AG09309 (cell line): ENCODE results near the gene FAIM2.

Source experiments
- DNase-seq: peaks from one replicate; pipeline ENCODE4 v3.0.0-alpha.2; 2010; ENCODE audit warnings: low read depth
- H3K4me3 ChIP-seq: 2 replicates; pipeline ENCODE4 v1.5.1; 2011; ENCODE audit warnings: mild to moderate bottlenecking, low read depth, low read length, moderate library complexity; ENCODE audit not compliant: control insufficient read depth
- TF ChIP-seq, protein P1 (sequence below): IDR thresholded peaks from 2 replicates; pipeline ENCODE4 v1.5.1; 2011; ENCODE audit warnings: mild to moderate bottlenecking, low read depth, low read length, inconsistent platforms; ENCODE audit not compliant: insufficient read depth, control insufficient read depth; ENCODE audit errors: missing control alignments

FAIM2 gene

DNA sequence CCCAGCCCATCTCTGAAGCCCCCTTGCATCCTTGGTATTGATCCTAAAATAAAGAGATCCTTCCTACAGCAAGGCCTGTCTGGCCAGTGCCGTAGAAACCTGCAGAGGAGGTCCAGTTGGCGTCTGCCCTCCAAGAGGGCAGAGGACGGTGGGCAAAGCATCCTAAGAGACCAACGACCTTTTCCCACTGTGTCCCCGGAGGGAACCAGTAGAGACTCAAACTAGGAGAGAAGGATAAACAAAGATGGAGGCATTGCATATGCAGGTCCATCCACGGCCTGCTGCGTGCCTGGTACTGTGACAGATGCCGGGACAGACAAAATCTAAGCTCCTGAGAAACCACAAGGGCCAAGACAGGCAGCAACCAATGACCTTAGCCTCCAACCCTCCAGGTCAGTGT, 79.3 kb downstream of the FAIM2 start:
- H3K4me3 ChIP-seq, result no peak overlapping the region
- TF ChIP-seq, protein P1, sequence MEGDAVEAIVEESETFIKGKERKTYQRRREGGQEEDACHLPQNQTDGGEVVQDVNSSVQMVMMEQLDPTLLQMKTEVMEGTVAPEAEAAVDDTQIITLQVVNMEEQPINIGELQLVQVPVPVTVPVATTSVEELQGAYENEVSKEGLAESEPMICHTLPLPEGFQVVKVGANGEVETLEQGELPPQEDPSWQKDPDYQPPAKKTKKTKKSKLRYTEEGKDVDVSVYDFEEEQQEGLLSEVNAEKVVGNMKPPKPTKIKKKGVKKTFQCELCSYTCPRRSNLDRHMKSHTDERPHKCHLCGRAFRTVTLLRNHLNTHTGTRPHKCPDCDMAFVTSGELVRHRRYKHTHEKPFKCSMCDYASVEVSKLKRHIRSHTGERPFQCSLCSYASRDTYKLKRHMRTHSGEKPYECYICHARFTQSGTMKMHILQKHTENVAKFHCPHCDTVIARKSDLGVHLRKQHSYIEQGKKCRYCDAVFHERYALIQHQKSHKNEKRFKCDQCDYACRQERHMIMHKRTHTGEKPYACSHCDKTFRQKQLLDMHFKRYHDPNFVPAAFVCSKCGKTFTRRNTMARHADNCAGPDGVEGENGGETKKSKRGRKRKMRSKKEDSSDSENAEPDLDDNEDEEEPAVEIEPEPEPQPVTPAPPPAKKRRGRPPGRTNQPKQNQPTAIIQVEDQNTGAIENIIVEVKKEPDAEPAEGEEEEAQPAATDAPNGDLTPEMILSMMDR, result no peak
- DNase-seq, result no peak

DNA sequence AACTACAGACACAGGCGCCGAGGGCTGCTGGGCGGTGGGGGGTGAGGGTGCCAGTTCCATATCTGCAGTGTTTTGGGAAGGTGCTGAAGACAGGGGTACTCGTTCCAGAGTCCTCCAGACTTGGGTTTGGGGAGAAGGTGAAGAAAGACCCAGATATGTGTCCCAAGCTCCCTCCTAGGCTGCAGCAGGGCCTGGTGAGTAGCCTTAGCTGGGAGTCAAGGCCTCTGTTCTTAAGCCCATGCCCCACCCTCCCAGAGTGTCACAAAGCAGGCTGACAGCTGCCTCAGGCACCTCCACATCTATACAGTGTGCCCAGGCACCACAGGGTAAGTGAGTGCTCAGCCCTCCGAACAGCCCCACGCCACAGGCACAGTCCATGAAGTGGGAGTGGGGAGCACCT, 79.7 kb downstream of the FAIM2 start:
- no peak for DNase-seq
- TF ChIP-seq, protein P1, result no peak
- H3K4me3 ChIP-seq, result no peak overlapping the region

DNA sequence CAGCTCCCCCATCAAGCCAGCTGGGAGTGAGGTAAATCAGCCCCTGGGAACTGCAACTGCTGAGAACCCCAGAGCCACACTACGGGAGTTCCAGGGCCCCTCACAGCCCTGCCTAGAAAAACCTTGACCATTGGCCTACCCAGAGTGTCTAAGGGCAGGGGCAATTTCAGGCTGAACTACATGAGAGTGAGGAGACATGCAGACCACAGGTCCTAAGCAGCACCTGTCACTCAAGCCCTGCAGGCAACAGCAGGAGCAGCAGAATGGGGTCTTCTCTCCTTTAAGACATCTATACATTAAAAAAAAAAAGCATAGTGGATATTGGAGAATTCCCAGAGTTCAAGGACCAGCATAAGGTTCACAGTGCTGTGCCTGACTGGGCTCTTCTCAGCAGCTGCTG, 80.3 kb downstream of the FAIM2 start:
- no peak overlapping the region for H3K4me3 ChIP-seq
- TF ChIP-seq, protein P1, result no peak
- DNase-seq, result no peak

DNA sequence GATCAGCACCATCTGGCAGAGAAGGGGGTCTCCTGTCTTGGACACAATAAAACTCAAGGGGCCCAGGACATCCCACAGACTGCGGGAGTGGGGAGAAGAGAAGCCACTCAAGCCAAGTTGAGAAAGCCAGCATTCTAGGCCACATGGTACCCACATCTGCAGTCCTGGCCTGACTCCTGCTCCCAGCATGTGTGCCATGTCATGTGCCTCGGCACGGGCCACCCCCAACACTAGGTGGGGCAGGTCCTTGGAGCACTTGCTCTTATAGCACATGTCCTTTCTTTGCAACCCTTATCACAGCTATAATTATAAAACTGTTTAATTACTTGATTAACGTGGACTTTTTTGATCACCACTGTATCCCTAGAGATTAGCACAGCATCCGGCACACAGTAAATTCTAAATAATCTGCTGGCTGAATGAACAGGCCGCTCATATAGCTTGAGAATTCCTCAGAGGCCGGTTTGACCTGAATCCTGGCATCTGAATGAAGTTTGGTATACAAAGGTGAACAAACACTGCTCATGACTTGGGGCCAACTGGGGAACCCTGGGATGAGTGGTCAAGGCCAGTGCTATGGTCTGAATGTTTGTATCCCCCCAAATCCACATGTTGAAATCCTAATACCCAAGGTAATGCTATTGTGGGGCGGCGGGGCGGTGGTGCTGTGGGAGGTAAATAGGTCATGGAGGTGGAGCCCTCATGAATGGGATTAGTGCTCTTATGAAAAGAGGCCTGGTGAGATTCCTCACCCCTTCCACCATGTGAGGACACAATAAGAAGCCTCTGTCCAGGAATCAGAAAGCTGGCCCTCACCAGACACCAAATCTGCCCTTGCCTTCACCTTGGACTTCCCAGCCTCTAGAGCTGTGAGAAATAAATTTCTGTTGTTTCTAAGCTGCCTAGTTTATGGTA, 82.1 kb downstream of the FAIM2 start:
- no peak for DNase-seq
- TF ChIP-seq, protein P1, result no peak
- H3K4me3 ChIP-seq, result no peak overlapping the region

DNA sequence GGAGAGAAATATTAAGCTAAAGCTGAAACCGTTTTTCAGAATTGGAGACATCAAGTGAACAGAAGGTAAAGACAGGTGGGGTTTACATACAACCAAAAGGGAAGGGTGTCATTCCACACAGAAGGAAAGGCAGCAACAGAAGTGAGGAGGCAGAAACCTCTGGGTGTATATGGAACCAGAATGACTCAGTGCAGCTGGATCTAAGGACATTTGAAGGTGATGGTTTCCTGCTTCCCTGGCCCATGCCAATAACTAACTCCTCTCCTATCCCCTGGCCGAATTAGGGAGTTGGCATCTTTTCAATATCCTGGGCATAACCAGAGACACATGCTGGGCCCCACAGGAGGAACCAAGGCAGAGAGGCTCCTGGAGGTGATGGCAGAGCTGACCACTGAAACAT, 83.9 kb downstream of the FAIM2 start:
- no peak for DNase-seq
- no peak overlapping the region for H3K4me3 ChIP-seq
- TF ChIP-seq, protein P1, result no peak

DNA sequence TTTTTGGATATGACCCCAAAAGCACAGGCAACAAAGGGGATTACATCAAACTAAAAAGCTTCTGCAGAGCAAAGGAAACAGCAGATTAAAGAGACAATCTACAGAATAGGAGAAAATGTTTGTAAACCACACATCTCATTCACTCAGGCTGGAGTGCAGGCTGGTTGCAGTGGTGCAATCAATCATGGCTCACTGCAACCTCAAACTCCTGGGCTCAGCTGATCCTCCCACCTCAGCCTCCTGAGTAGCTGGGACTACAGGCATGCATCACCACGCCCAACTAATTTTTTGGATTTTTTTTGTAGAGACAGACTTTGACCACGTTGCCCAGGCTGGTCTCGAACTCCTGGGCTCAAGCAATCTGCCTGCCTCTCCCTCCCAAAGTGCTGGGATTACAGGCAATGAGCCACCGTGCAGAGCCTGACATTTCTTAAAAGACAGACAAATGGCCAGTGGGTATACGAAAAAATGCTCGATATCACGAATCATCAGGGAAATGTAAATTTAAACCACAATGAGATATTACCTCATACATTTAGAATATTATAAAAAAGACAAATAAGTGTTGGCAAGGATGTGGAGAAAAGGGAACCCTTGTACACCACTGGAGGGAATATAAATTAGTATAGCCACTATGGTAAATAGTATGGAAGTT, 85.3 kb downstream of the FAIM2 start:
- no peak overlapping the region for H3K4me3 ChIP-seq

More for the DNA sequence above, 85.3 kb downstream of the FAIM2 start:
- TF ChIP-seq, protein P1, result no peak
- DNase-seq, result no peak
